ENCODE measurements around the gene TTC9C. TPM values are rescaled to one million over a fixed set of nuclear protein-coding genes. Genes with fewer than 3 reads are reported as not detected.

Gene TTC9C
- total RNA-seq, 1 donor, result 7.5 TPM

DNA sequence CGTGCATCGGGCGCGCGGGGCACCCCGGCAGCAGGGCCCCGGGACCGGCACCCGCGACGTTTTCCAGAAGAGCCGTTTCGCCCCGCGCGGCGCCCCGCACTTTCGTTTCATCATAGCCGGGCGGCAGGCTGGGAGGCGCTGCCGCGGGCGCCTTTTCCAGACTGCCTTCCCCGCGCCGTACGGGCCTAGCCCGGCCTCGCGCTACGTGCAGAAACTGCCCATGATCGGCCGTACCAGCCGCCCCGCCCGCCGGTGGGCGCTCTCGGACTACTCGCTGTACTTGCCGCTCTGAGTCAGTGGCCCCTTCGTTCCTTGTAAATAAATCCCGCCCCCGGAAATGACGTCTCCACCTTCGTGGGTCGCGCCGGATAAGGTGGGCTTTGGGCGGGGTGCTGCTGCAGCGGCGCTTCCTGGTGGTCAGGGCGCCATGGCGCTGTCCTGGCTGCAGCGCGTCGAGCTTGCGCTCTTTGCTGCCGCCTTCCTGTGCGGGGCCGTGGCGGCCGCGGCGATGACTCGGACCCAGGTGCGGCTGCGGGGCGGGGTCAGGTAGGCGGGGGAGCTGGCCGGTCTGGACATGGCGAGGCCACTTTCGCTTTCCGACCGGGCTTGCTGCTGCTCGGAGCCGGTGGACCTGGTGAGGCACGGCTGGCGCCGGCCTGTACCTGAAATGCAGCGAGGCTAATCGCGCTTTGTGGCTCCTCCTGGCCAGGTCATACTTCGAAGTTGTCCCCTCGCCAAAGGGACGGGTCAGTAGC lies 58.9 kb downstream of the TTC9C start, which contains the start of gene TMEM179B:
TMEM179B (plus strand) TSS at position 398 of the 755 bp plus-strand sequence; CDS start at position 428, 30 bp downstream.
- peaks cover 53% of the 10 kb centered on the region for H3K4me1 ChIP-seq (ENCODE audit: insufficient read depth, low read length)
- peak within 1 kb of the TSS; percentile 65 for H3K4me3 ChIP-seq (ENCODE audit: low read length)
- no peaks in the 10 kb centered on the region for H3K27me3 ChIP-seq (ENCODE audit: insufficient read depth, low read length)

More for the DNA sequence above, 58.9 kb downstream of the TTC9C start, which contains the start of gene TMEM179B:
- H3K9me3 ChIP-seq (ENCODE audit: low read depth, low read length), result no peaks in the 10 kb centered on the region

Other genes with a start within 250 kb of the TTC9C start
- gene AHNAK, start 181.7 kb upstream of the TTC9C start, total RNA-seq, result 281 TPM
- 2,066 TPM for gene EEF1G, start 154.6 kb upstream of the TTC9C start, total RNA-seq
- 3.3 TPM for gene TUT1, start 137.0 kb upstream of the TTC9C start, total RNA-seq
- 102 TPM for gene MTA2, start 126.6 kb upstream of the TTC9C start, total RNA-seq
- gene EML3, start 115.7 kb upstream of the TTC9C start, total RNA-seq, result 32.2 TPM
- gene ROM1, start 115.2 kb upstream of the TTC9C start, total RNA-seq, result 1.3 TPM
- 15.7 TPM for gene B3GAT3, start 106.5 kb upstream of the TTC9C start, total RNA-seq
- gene GANAB, start 81.9 kb upstream of the TTC9C start, total RNA-seq, result 50.1 TPM
- gene INTS5, start 75.2 kb upstream of the TTC9C start, total RNA-seq, result 12.4 TPM
- 4.9 TPM for gene C11orf98, start 63.3 kb upstream of the TTC9C start, total RNA-seq
- gene CSKMT, start 63.2 kb upstream of the TTC9C start, total RNA-seq, result 58.0 TPM
- gene UQCC3, start 56.8 kb upstream of the TTC9C start, total RNA-seq, result 1.3 TPM
- gene LBHD1, start 56.2 kb upstream of the TTC9C start, total RNA-seq, result 5.9 TPM
- gene UBXN1, start 49.4 kb upstream of the TTC9C start, total RNA-seq, result 136 TPM
- not detected for gene LRRN4CL, start 39.0 kb upstream of the TTC9C start, total RNA-seq
- gene BSCL2, start 21.1 kb upstream of the TTC9C start, total RNA-seq, result 14.9 TPM
- gene GNG3, start 20.8 kb upstream of the TTC9C start, total RNA-seq, result not detected
- 13.3 TPM for gene HNRNPUL2, start 1.0 kb upstream of the TTC9C start, total RNA-seq
- gene ZBTB3, start 25.7 kb downstream of the TTC9C start, total RNA-seq, result 5.7 TPM
- 32.0 TPM for gene POLR2G, start 33.1 kb downstream of the TTC9C start, total RNA-seq
- 7.3 TPM for gene TAF6L, start 42.9 kb downstream of the TTC9C start, total RNA-seq
- gene TMEM179B, start 58.9 kb downstream of the TTC9C start, total RNA-seq, result 25.8 TPM
- 8.5 TPM for gene TMEM223, start 63.5 kb downstream of the TTC9C start, total RNA-seq
- gene NXF1, start 77.0 kb downstream of the TTC9C start, total RNA-seq, result 169 TPM
- gene STX5, start 103.6 kb downstream of the TTC9C start, total RNA-seq, result 48.2 TPM
- gene TEX54, start 104.4 kb downstream of the TTC9C start, total RNA-seq, result 2.4 TPM
- 143 TPM for gene WDR74, start 111.1 kb downstream of the TTC9C start, total RNA-seq
- 125 TPM for gene SLC3A2, start 152.4 kb downstream of the TTC9C start, total RNA-seq
- not detected for gene CHRM1, start 192.9 kb downstream of the TTC9C start, total RNA-seq